Endothelial cell of umbilical vein (primary cell): ENCODE data around the gene SLC34A1. TPM values are rescaled to one million over a fixed set of nuclear protein-coding genes. Genes with fewer than 3 reads are reported as not detected.

Experiments used
- BruUV-seq: library from RNA; stranded (reverse); fragments of 400-500 nt; replicated peaks from 2 replicates; lab custom pipeline; 2021; lab: Mats Ljungman, UMichigan
- CTCF ChIA-PET: fragments of 300-600, 350-600 bp; sonication (Branson Sonifier 250); formaldehyde crosslinking; loops from one replicate; lab custom pipeline; 2021; ENCODE audit warnings: antibody characterized with exemption, inconsistent platforms; lab: Charles Lee
- POLR2A ChIA-PET: fragments of 300-600, 350-600 bp; sonication (Branson Sonifier 250); formaldehyde crosslinking; loops from one replicate; lab custom pipeline; 2021; ENCODE audit warnings: antibody characterized with exemption, inconsistent platforms; lab: Charles Lee
- DNase-seq: peaks from one replicate; pipeline ENCODE4 v3.0.0-alpha.2; 2011; ENCODE audit warnings: low read depth, low spot score
- FAIRE-seq: peaks from 2 replicates; lab custom pipeline; 2011; peaks lifted over from hg19 to GRCh38; lab: Jason Lieb, UNC
- H2AFZ ChIP-seq: 2 replicates; pipeline ENCODE4 v1.6.0; 2012; ENCODE audit warnings: low read depth, low read length, control low read depth, inconsistent platforms
- H3K27ac ChIP-seq: 2 replicates; pipeline ENCODE4 v1.5.1; 2011; ENCODE audit warnings: low read depth, mild to moderate bottlenecking, control low read depth, low read length, moderate library complexity; ENCODE audit not compliant: insufficient read depth
- H3K27me3 ChIP-seq, 2 experiments: 2 replicates each; pipeline versions ENCODE4 v1.6.0 to v1.6.1; 2011; ENCODE audit warnings: low read length in 2 of 2, mixed read lengths in 1 of 2; ENCODE audit not compliant: control insufficient read depth in 2 of 2, insufficient read depth in 2 of 2
- H3K36me3 ChIP-seq, 2 experiments: 2 replicates in 1 of 2; 3 replicates in 1 of 2; pipeline ENCODE4 v1.5.1; 2011; ENCODE audit warnings: low read length in 2 of 2, mild to moderate bottlenecking in 1 of 2, moderate library complexity in 1 of 2; ENCODE audit not compliant: control insufficient read depth in 2 of 2, insufficient read depth in 2 of 2; ENCODE audit errors: extremely low read depth in 1 of 2
- H3K4me1 ChIP-seq: 3 replicates; pipeline ENCODE4 v1.5.1; 2011; ENCODE audit warnings: mild to moderate bottlenecking, low read length; ENCODE audit not compliant: control insufficient read depth, insufficient read depth; ENCODE audit errors: extremely low read depth
- H3K4me2 ChIP-seq: 2 replicates; pipeline ENCODE4 v1.6.1; 2011; ENCODE audit warnings: low read length, control low read depth, mixed read lengths; ENCODE audit not compliant: insufficient read depth
- H3K4me3 ChIP-seq, 3 experiments: fragments of 200-600 bp in 1 of 3; sonication (generic), shearing (Covaris generic) in 1 of 3; replicated peaks in 1 of 3; 2 replicates each; pipeline ENCODE4 v1.5.1; 2011 to 2016; ENCODE audit warnings: control low read depth in 3 of 3, low read length in 3 of 3, mild to moderate bottlenecking in 2 of 3, inconsistent platforms in 1 of 3, low read depth in 1 of 3, moderate library complexity in 1 of 3; ENCODE audit not compliant: insufficient read depth in 1 of 3
- H3K79me2 ChIP-seq: 2 replicates; pipeline ENCODE4 v1.6.0; 2012; ENCODE audit warnings: low read length, inconsistent platforms; ENCODE audit not compliant: control insufficient read depth, insufficient read depth
- H3K9ac ChIP-seq: replicated peaks from 2 replicates; pipeline ENCODE3; 2011; ENCODE audit warnings: low read length, control low read depth; ENCODE audit not compliant: insufficient read depth; ENCODE audit errors: extremely low read depth
- H3K9me1 ChIP-seq: replicated peaks from 3 replicates; pipeline ENCODE4 v1.6.0; 2011; ENCODE audit warnings: mild to moderate bottlenecking, low read length; ENCODE audit not compliant: control insufficient read depth, insufficient read depth; ENCODE audit errors: extremely low read depth
- H3K9me3 ChIP-seq: replicated peaks from 2 replicates; pipeline ENCODE4 v1.5.1; 2012; ENCODE audit warnings: low read length, inconsistent platforms; ENCODE audit not compliant: control insufficient read depth, insufficient read depth
- H4K20me1 ChIP-seq: replicated peaks from 2 replicates; pipeline ENCODE3; 2011; ENCODE audit warnings: mild to moderate bottlenecking, low read length; ENCODE audit not compliant: control insufficient read depth, insufficient read depth; ENCODE audit errors: extremely low read depth
- EZH2 ChIP-seq: IDR thresholded peaks from 2 replicates; pipeline ENCODE4 v1.6.1; 2012; ENCODE audit warnings: borderline replicate concordance, low read depth, mild to moderate bottlenecking, moderate library complexity, low read length, inconsistent platforms; ENCODE audit not compliant: severe bottlenecking
- FOS ChIP-seq: IDR thresholded peaks from 2 replicates; pipeline ENCODE4 v1.6.1; 2011; ENCODE audit warnings: mild to moderate bottlenecking, low read length, moderate library complexity, borderline replicate concordance; ENCODE audit not compliant: insufficient read depth
- GATA2 ChIP-seq: IDR thresholded peaks from 2 replicates; pipeline ENCODE4 v1.7.0; 2011; ENCODE audit warnings: low read depth, mild to moderate bottlenecking, moderate library complexity, mixed read lengths, low read length; ENCODE audit not compliant: insufficient read length, insufficient read depth
- JUN ChIP-seq: IDR thresholded peaks from 2 replicates; pipeline ENCODE4 v1.6.1; 2011; ENCODE audit warnings: borderline replicate concordance, low read depth; ENCODE audit not compliant: insufficient read length, insufficient read depth
- MYC ChIP-seq: IDR thresholded peaks from one replicate; pipeline ENCODE4 v1.6.1; 2011; ENCODE audit warnings: mild to moderate bottlenecking, low read depth, low read length
- POLR2A ChIP-seq: IDR thresholded peaks from 2 replicates; pipeline ENCODE4 v1.6.1; 2012; ENCODE audit warnings: low read depth, mild to moderate bottlenecking, control low read depth, low read length
- POLR2AphosphoS5 ChIP-seq: IDR thresholded peaks from 2 replicates; pipeline ENCODE4 v1.6.1; 2012; ENCODE audit warnings: low read depth, mild to moderate bottlenecking, control low read depth, low read length, moderate library complexity; ENCODE audit not compliant: insufficient read depth
- dilution Hi-C: fragments of 300-500 bp; cut with MboI; formaldehyde crosslinking; loops from one replicate; pipeline ENCODE4 v1.15.0; 2019; ENCODE audit warnings: low sequenced_read_pairs; ENCODE audit not compliant: extremely low pct_ligation_motif_present
- intact Hi-C: fragments of 100-400 bp; cut with micrococcal nuclease; formaldehyde crosslinking; loops from one replicate; pipeline ENCODE4 v1.10.0; 2022
- polyA plus RNA-seq, 4 experiments: library from polyadenylated mRNA; depleted of rRNA in 3 of 4; stranded (reverse) in 3 of 4; unstranded in 1 of 4; fragments of >200 nt; gene quantifications; 2 replicates each; pipeline versions ENCODE4 v1.2.1 to v1.2.3, GENCODE V29; 2011 to 2012; ENCODE audit warnings: missing spikeins in 1 of 4
- total RNA-seq: library from RNA; stranded (reverse); gene quantifications from 2 replicates; pipeline ENCODE4 v1.2.3, GENCODE V29; 2021
- TF ChIP-seq, protein P1 (sequence below): IDR thresholded peaks from 2 replicates; pipeline ENCODE4 v1.6.1; 2011; ENCODE audit not compliant: insufficient read depth, insufficient read length
- TF ChIP-seq, protein P2 (sequence below), 2 donors: IDR thresholded peaks; 1 replicate in 1 of 2; 2 replicates in 1 of 2; pipeline ENCODE4 v1.5.1; 2011; ENCODE audit warnings: low read length in 2 of 2, mild to moderate bottlenecking in 2 of 2, moderate library complexity in 2 of 2, control low read depth in 1 of 2, inconsistent platforms in 1 of 2, low read depth in 1 of 2; ENCODE audit not compliant: insufficient read depth in 1 of 2; ENCODE audit errors: extremely low read depth in 1 of 2

Gene SLC34A1
- total and polyA plus RNA-seq, 2 donors (not counting 3 experiments of a cell fraction or from before 2014, with no cell fraction given), result not detected

DNA sequence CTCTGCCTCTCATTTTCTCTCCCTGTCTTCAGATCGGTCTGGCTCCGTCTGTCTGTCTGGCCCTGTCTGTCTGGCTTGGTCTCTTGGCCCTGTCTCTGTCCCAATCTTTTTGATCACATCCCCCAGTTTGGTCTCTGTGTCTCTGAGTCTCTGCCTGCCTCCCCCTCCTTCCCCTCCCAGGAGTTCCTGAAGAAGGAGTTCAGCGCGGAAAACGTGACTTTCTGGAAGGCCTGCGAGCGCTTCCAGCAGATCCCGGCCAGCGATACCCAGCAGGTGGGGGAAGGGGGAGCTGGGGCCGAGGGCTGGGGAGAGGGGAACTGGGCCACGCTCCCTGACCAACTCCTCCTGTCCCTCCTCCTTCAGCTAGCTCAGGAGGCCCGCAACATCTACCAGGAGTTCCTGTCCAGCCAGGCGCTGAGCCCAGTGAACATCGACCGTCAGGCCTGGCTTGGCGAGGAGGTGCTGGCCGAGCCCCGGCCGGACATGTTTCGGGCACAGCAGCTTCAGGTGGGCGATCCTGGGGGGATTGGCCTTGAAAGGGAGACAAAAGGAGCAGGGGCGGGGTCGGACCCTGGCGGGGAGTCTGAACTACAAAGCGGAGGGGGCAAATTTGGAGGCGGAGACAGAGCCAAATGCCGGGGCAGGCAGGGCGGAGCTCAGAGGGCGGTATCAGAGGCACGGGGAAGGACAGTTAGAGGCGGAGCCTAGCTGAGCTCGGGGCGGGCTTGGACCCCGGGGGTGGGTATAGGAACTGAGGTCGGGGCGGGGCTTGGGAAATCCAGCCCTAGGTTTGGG lies 17.5 kb upstream of the SLC34A1 start:
- H3K9me1 ChIP-seq, result no peaks in the 10 kb centered on the region
- H3K4me1 ChIP-seq, result peaks cover 21% of the 10 kb centered on the region
- peak; percentile 87 for FAIRE-seq
- ChIA-PET POLR2A (interaction anchor here (0.6 to 1.3 kb wide), 5 partner anchors 9 to 131 kb away, joined by 3 read pairs; partner anchors contain the start of genes GRK6, PDLIM7 and RGS14), CTCF (interaction anchor here (0.7 to 3.9 kb wide), 15 partner anchors 9 to 131 kb away, joined by 3 to 19 read pairs (median 5); partner anchors contain the start of genes LMAN2, PDLIM7, PRR7 and RGS14)
- no peaks in the 10 kb centered on the region for H4K20me1 ChIP-seq
- H3K4me3 ChIP-seq, result peak overlapping the region; percentile 35 to 41 (median 37)
- peak overlapping the region; percentile 94 for H2AFZ ChIP-seq
- peak; percentile 86 for DNase-seq
- dilution Hi-C loops (no loop called here), intact Hi-C loops (loop anchor here (5.0 kb wide), 1 partner anchor 54 kb away; the partner anchor contains the start of gene MXD3)
- peak overlapping the region; percentile 62 for H3K27ac ChIP-seq
- no peaks in the 10 kb centered on the region for H3K79me2 ChIP-seq
- BruUV-seq, result TSS peak; percentile 34
- H3K36me3 ChIP-seq, result no peaks in the 10 kb centered on the region
- peak overlapping the region; percentile 78 for H3K9ac ChIP-seq
- H3K27me3 ChIP-seq, result no peaks in the 10 kb centered on the region
- H3K4me2 ChIP-seq, result peak overlapping the region; percentile 68
- no peak for TF ChIP-seq FOS
- no peak for TF ChIP-seq POLR2AphosphoS5
- TF ChIP-seq GATA2, result no peak
- TF ChIP-seq, protein P1, sequence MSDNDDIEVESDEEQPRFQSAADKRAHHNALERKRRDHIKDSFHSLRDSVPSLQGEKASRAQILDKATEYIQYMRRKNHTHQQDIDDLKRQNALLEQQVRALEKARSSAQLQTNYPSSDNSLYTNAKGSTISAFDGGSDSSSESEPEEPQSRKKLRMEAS, result no peak
- TF ChIP-seq POLR2A, result no peak
- no peak for TF ChIP-seq EZH2
- TF ChIP-seq, protein P2, sequence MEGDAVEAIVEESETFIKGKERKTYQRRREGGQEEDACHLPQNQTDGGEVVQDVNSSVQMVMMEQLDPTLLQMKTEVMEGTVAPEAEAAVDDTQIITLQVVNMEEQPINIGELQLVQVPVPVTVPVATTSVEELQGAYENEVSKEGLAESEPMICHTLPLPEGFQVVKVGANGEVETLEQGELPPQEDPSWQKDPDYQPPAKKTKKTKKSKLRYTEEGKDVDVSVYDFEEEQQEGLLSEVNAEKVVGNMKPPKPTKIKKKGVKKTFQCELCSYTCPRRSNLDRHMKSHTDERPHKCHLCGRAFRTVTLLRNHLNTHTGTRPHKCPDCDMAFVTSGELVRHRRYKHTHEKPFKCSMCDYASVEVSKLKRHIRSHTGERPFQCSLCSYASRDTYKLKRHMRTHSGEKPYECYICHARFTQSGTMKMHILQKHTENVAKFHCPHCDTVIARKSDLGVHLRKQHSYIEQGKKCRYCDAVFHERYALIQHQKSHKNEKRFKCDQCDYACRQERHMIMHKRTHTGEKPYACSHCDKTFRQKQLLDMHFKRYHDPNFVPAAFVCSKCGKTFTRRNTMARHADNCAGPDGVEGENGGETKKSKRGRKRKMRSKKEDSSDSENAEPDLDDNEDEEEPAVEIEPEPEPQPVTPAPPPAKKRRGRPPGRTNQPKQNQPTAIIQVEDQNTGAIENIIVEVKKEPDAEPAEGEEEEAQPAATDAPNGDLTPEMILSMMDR (IDR thresholded peaks at IDR 0.05; ENCODE audit: extremely low read depth in 1 of 2, insufficient read depth in 1 of 2, low read depth in 1 of 2, low read length in 2 of 2), result no peak
- TF ChIP-seq MYC, result no peak
- TF ChIP-seq JUN, result no peak
- no peaks in the 10 kb centered on the region for H3K9me3 ChIP-seq
